ENCODE results near the gene RINL.

DNA sequence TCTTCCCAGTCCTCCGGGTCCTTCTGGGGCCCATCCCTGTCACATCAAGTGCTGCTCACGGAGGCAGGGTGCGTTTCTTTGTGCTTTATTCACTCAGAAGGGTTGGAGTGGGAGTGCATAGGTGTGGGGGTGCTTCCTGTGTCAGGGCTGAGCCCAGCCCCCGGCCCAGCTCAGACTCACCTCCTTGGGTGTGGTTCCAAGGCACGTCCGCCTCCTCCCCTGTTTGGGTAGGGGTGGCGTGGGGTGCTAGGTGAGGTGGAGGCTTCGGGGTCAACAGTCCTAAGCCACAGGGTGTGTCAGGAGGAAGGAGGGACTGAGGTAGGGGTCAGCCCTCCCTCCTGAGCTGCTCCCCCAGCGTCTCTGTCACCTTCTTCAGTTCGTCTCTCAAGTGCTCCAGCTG is 30.8 kb upstream of the RINL start:
- no peak for TF ChIP-seq CTCF (IDR thresholded peaks at IDR 0.05)
- TF ChIP-seq REST (IDR thresholded peaks at IDR 0.05; ENCODE audit: insufficient read depth in 1 of 2, low read depth in 2 of 2, low read length in 1 of 2): no peak
- no peak; the same call in 1 of the 2 replicates for TF ChIP-seq POLR2AphosphoS5 (IDR thresholded peaks at IDR 0.05; ENCODE audit: low read depth, low read length)
